Right ventricle myocardium inferior (tissue), 1 donor: ENCODE measurements around the gene SIDT2. TPM values are rescaled to one million over a fixed set of nuclear protein-coding genes. Genes with fewer than 3 reads are reported as not detected.
"Not testable (repeated sequence)": the region's sequence is repeated elsewhere in the genome, so short reads cannot be mapped to it uniquely, and the experiment has no call there.

ENCODE experiments used
- ATAC-seq: fragments of 200-7000 bp; cut with Tn5 transposase; one replicate; pipeline ENCODE4 v1.9.1; 2020; ENCODE audit warnings: mild to moderate bottlenecking, moderate library complexity
- DNase-seq: peaks from one replicate; pipeline ENCODE4 v3.0.0; 2021; ENCODE audit errors: missing footprints
- intact Hi-C: fragments of 100-400 bp; cut with DNase I; formaldehyde crosslinking; loops from one replicate; pipeline ENCODE4 v1.11.0; 2022
- total RNA-seq: library from RNA; stranded (reverse); fragmentation: NEBNext Ultra II Directional; extraction: Animal tissue kit (Norgen Biotek cat#: 25700); gene quantifications from one replicate; pipeline ENCODE4 v1.2.1, GENCODE V29; 2021
- donor health status: DM: no; HTN: yes; CAD: no; lungs with severe emphysema.

Gene SIDT2
- total RNA-seq, 1 donor from 2014 or later, result 26.1 TPM

DNA sequence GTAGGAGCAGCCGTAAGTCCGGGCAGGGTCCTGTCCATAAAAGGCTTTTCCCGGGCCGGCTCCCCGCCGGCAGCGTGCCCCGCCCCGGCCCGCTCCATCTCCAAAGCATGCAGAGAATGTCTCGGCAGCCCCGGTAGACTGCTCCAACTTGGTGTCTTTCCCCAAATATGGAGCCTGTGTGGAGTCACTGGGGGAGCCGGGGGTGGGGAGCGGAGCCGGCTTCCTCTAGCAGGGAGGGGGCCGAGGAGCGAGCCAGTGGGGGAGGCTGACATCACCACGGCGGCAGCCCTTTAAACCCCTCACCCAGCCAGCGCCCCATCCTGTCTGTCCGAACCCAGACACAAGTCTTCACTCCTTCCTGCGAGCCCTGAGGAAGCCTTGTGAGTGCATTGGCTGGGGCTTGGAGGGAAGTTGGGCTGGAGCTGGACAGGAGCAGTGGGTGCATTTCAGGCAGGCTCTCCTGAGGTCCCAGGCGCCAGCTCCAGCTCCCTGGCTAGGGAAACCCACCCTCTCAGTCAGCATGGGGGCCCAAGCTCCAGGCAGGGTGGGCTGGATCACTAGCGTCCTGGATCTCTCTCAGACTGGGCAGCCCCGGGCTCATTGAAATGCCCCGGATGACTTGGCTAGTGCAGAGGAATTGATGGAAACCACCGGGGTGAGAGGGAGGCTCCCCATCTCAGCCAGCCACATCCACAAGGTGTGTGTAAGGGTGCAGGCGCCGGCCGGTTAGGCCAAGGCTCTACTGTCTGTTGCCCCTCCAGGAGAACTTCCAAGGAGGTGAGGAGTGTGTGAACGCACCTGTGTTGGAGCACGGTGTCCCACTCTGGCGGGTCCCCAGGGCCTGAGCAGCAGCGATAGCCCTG is 20.7 kb downstream of the SIDT2 start, which contains the start of gene TAGLN:
TSS of gene TAGLN (plus strand) at position 318 of the 863 bp plus-strand sequence. CDS start 3,644 bp downstream, outside the sequence.
- peak; percentile 79 for DNase-seq
- peak; percentile 77 for ATAC-seq
- intact Hi-C loops, result loop anchor here (2.0 kb wide), 1 partner anchor 20 kb away; no protein-coding TSS in a partner anchor

DNA sequence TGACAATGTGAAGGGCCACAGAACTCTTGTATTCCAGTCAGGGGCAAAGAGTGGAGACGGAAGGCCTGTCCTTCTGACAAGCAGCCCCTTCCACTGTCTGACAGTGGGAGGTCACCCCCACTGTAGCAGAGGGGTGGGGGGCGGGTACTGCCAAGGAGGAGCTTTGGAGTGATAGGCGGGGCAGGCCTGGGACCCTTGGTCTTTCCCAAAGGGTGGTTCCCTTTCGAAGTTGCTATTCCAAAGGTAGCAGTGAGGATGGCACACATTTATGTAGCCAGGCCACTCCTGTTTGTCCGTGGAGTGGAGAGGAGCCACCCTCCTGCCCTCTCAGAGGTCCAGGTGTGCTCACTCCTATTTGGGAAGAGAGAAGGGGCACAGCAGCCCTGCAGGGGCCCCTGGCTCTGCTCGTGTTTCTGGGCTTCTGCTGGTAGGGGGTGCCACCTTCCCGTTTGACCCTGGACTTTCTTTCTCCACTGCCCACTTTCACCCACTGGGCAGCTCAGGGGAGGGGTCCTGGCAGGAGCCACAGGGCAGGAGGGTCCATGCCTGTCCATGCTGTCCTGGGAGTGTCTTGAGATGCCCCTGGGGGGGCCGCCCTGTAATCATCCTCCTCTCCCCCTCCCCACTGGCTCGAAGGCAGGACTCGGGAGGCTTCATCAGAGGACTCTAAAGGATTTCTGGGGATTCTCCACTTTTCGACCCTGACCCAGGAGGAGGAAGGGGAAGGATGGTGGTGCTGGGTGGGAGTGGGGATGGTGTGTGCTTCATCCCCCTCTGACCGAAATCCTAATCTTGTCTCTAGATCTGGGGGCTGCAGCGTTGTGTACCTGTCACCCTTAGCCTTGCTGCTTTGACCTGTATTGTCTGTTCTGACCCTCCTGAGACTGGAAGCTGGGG is 21.6 kb downstream of the SIDT2 start:
- no peak for ATAC-seq
- DNase-seq, result no peak
- intact Hi-C loops, result loop anchor here (2.0 kb wide), 1 partner anchor 19 kb away; no protein-coding TSS in a partner anchor

DNA sequence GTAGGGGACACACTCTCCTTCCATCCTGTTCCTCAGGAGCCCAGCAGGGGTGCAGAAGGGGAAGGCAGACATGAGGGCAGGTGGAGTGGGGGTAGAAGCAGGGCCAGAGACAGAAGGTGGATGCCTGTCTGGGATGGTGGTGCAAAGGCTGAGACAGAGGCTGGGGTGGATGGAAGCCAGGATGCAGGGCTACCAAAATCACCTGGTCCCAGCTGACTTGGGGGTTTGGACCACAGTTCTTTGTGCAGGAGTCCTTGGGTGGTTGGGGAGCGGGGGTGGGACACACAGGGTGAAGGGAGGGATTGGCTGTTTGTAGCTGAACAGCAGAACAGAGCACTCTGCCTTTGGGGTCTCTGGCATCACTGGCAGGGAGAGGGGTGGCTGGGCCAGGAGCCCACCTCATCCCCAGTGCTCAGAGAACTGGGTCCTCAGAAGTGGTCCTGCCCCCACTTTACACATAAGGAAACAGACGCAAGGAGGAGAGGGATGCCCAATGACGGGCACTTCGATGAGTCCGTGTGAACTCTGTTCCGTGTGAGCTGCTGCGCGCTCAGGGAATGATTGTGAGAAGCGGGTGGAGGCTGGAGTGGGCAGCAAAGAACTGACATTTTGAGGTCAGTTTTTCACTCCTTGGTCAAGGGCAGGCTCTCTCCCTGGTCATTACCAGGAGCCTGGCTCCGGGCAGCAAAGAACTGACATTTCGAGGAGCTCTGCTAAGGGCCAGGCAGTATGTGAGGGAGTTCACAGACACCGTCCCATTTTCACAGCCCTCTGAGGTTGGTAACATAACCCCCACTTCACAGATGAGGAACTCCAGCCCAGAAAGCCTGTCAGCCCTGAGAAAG is 22.5 kb downstream of the SIDT2 start:
- DNase-seq, result peak; percentile 53
- ATAC-seq, result no peak
- intact Hi-C loops, result no loop called here

DNA sequence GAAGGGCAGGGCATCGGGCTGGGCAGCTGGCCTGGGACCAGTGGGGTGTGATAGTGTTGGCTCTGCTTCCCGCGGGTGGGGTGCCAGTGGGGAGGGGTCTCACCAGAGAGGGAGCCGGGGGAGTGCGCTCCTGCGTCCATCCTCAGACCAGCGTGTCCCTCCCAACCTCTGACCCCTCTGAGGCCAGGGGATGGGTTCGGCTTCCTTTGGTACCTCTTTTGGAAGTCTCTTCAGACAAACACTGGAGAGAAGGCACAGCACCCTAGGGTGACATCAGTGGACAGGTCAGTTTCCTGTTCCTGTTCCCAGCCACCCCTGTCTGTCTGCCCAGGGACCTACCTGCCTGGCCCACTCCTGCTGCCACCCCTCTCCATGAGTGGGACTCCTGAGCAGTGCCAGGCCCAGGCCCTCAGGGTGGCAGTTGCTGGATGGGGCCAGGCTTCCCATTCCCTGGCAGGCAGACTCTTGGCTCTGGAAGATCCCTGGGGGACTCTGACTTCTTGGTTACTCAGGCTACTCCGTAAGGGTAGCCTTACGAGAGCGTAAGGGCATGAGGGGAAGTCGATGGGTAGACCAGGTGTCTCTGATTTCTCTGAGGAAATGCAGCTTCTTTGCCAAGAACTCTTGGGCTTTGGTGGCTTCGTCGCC is 23.2 kb downstream of the SIDT2 start:
- DNase-seq, result peak; percentile 71
- intact Hi-C loops, result no loop called here
- ATAC-seq, result no peak

DNA sequence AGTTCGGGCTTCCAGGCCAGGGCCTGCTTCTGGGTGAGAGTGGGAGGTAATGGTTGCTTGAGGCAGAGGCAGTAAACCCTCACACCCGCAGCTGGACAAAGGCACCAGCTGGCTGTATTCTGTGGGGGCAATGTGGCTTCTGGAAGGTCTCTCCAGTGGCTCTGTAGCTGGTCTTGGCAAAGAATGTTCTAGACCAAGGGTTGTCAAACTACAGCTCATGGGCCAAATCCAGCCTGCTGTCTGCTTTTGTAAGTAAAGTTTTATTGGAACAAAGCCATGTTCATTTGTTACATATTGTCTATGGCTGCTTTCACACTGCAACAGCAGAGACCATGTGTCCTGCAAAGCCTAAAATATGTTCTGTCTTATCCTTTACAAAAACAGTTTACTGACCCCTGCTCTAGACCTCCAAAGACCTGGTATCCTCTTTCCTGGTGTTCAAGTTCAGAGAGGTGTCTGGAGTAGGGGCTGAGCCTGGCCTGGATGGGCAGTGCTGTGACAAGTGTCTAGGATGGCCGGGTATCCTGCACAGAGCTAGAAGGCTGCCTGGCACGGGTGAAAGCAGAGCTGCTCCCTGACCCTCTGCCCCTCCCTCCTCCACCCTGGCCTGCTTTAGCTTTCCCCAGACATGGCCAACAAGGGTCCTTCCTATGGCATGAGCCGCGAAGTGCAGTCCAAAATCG is 24.0 kb downstream of the SIDT2 start:
- ATAC-seq, result no peak
- peak; percentile 34 for DNase-seq
- intact Hi-C loops, result no loop called here

DNA sequence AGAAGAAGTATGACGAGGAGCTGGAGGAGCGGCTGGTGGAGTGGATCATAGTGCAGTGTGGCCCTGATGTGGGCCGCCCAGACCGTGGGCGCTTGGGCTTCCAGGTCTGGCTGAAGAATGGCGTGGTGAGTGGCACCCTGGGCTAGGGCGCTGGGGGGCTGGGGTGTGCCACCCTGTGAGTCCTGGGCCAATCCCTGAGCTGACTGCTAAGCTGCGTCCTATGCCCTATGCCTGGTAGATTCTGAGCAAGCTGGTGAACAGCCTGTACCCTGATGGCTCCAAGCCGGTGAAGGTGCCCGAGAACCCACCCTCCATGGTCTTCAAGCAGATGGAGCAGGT is 24.5 kb downstream of the SIDT2 start:
- intact Hi-C loops, result no loop called here
- DNase-seq, result peak; percentile 41
- ATAC-seq, result no peak

GRCh38 chr11:117204283-117205080 is 25.9 kb downstream of the SIDT2 start:
- no peak for ATAC-seq
- intact Hi-C loops, result loop anchor here (5.0 kb wide), 1 partner anchor 72 kb away; no protein-coding TSS in a partner anchor
- peak; percentile 57 for DNase-seq

GRCh38 chr11:117205211-117205818 is 26.8 kb downstream of the SIDT2 start:
- ATAC-seq (no peak), DNase-seq (peak; percentile 46)
- intact Hi-C loops, result loop anchor here (5.0 kb wide), 1 partner anchor 73 kb away; no protein-coding TSS in a partner anchor

DNA sequence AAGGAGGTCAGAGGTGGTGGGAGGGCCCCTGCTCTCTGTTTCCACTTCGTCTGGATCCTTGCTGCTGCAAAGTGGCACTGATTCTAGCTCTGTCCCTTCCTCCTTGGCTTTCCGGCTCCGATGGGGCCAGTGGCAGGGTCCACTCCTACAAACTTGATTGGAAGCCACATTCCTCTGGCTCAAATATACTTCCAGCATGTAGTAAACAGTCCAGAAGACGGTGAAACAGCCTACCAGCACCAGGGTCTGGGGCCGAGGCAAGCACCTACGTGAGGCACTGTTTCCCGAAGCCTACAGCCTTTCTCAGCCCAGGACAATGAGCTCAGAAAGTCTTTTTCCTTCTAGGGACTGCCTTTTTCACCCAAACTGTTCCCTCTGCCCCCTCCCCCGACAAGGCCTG is 27.6 kb downstream of the SIDT2 start:
- ATAC-seq, DNase-seq: not testable (repeated sequence)
- intact Hi-C loops, result loop anchor here (5.0 kb wide), 1 partner anchor 74 kb away; no protein-coding TSS in a partner anchor

GRCh38 chr11:117206859-117207258 is 28.3 kb downstream of the SIDT2 start:
- intact Hi-C loops, result loop anchor here (5.0 kb wide), 1 partner anchor 75 kb away; no protein-coding TSS in a partner anchor
- DNase-seq, result not testable (repeated sequence)
- peak; percentile 10 for ATAC-seq

GRCh38 chr11:117207481-117207880 is 28.9 kb downstream of the SIDT2 start:
- intact Hi-C loops, result loop anchor here (5.0 kb wide), 1 partner anchor 75 kb away; no protein-coding TSS in a partner anchor
- not testable (repeated sequence) for ATAC-seq, DNase-seq

GRCh38 chr11:117208710-117209109 is 30.2 kb downstream of the SIDT2 start:
- intact Hi-C loops, result loop anchor here (5.0 kb wide), 1 partner anchor 76 kb away; no protein-coding TSS in a partner anchor
- not testable (repeated sequence) for DNase-seq, ATAC-seq

DNA sequence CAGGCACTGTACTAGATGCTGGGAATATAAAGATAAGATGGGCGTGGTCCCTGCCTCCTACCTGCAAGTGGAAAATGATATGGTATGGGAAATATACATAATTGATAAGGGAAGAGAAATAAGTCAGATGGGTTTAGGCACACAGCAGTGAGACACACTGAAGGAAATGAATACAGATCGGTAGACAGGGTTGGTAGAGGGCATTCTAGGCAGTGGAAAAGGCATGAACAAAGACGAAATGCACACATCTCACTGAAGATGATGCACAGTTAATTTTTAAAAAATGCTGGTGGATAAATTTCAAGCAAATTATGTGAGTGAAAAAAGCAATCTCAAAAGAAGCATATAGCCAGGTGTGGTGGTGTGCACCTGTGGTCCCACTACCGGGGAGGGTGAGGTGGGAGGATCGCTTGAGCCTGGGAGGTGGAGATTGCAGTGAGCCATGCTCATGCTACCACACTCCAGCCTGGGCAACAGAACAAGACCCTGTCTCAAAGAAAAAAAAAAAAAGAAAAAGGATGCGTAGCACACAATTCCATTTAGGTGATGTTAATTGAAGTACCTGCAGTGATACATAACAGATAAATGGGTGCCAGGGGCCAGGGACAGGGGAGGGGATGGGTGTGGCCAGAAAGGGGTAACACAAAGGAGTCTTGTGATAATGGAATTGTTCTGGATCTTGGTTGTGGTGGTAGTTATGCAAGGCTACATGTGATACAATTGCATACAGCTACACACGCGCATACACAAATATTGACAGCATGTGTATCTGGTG is 31.0 kb downstream of the SIDT2 start:
- not testable (repeated sequence) for ATAC-seq, DNase-seq
- intact Hi-C loops, result loop anchor here (5.0 kb wide), 1 partner anchor 77 kb away; no protein-coding TSS in a partner anchor

- ATAC-seq (no peak), DNase-seq (no peak)
- intact Hi-C loops, result no loop called here
These were observed 32.1 kb downstream of the SIDT2 start for GRCh38 chr11:117210620-117211019.

DNA sequence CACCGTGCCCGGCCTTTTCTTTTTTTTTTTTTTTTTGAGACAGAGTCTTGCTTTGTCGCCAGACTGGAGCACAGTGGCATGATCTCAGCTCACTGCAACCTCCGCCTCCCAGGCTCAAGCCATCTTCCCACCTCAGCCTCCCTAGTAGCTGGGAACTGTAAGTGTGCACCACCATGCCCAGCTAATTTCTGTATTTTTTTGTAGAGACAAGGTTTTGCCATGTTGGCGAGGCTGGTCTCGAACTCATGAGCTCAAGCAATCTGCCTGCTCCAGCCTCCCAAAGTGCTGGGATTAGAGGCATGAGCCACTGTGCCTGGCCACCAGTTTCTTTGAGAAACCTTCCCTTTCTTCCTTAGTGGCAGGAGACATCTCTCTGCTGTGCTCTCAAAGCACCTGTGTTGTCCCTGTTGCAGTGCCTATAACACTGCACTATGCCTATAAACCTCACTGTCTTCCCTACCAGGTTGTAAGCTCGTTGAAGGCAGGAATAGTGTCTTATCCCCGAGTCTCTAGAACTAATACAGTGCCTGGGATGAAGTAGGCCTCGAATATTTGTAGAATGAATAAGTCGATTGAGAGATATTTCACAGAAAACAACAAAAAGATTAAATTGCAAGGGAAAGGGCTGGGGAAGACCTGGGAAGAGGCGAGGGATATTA is 34.3 kb downstream of the SIDT2 start:
- intact Hi-C loops, result no loop called here
- ATAC-seq, result no peak
- no peak for DNase-seq
